LNCaP clone FGC (cell line): ENCODE results near the gene FBXL16.

Experiments
- DNase-seq: peaks from one replicate; pipeline ENCODE4 v3.0.0-alpha.2; 2011; ENCODE audit warnings: low read depth
- H3K4me3 ChIP-seq: 2 replicates; pipeline ENCODE4 v1.5.1; 2011; ENCODE audit warnings: mild to moderate bottlenecking, low read depth, low read length, control low read depth
- TF ChIP-seq, protein P1 (sequence below): IDR thresholded peaks from 2 replicates; pipeline ENCODE4 v1.5.1; 2012; ENCODE audit warnings: mild to moderate bottlenecking; ENCODE audit not compliant: control insufficient read depth, insufficient read depth; ENCODE audit errors: extremely low read depth

The FBXL16 gene

DNA sequence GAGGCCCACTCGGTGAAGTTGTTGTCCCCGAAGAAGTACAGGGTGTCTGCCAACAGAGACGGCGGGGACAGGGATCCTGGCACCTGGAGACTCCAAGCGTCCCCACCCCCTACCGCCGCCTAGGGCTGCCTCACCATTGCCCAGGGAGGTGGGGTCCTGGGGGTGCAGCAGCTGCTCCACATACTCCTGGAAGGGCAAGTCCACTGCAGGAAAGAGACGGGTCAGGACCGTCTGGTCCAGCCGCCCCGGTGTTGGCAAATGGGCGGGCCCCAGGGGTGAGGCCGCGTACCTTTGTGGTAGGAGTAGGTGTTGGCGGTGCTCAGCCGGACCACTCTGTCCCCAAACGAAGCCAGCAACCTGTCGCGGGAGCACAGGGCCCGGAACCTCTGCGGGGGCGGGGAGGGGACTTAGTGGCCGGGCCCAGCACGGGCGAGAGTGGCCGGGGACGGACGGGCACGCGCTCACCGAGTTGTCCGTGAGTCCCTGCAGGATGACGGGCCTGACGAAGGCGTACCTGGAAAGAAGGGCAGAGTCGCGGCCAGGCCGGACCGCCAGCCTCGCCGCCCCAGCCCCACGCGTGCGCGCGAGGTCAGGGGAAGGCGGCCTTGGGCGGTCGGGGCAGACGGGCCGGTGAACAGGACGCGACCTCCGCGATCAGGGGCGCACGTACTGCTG is 22.1 kb downstream of the FBXL16 start:
- peak overlapping the region; percentile 72 for H3K4me3 ChIP-seq
- TF ChIP-seq, protein P1, sequence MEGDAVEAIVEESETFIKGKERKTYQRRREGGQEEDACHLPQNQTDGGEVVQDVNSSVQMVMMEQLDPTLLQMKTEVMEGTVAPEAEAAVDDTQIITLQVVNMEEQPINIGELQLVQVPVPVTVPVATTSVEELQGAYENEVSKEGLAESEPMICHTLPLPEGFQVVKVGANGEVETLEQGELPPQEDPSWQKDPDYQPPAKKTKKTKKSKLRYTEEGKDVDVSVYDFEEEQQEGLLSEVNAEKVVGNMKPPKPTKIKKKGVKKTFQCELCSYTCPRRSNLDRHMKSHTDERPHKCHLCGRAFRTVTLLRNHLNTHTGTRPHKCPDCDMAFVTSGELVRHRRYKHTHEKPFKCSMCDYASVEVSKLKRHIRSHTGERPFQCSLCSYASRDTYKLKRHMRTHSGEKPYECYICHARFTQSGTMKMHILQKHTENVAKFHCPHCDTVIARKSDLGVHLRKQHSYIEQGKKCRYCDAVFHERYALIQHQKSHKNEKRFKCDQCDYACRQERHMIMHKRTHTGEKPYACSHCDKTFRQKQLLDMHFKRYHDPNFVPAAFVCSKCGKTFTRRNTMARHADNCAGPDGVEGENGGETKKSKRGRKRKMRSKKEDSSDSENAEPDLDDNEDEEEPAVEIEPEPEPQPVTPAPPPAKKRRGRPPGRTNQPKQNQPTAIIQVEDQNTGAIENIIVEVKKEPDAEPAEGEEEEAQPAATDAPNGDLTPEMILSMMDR, result no peak
- no peak for DNase-seq

DNA sequence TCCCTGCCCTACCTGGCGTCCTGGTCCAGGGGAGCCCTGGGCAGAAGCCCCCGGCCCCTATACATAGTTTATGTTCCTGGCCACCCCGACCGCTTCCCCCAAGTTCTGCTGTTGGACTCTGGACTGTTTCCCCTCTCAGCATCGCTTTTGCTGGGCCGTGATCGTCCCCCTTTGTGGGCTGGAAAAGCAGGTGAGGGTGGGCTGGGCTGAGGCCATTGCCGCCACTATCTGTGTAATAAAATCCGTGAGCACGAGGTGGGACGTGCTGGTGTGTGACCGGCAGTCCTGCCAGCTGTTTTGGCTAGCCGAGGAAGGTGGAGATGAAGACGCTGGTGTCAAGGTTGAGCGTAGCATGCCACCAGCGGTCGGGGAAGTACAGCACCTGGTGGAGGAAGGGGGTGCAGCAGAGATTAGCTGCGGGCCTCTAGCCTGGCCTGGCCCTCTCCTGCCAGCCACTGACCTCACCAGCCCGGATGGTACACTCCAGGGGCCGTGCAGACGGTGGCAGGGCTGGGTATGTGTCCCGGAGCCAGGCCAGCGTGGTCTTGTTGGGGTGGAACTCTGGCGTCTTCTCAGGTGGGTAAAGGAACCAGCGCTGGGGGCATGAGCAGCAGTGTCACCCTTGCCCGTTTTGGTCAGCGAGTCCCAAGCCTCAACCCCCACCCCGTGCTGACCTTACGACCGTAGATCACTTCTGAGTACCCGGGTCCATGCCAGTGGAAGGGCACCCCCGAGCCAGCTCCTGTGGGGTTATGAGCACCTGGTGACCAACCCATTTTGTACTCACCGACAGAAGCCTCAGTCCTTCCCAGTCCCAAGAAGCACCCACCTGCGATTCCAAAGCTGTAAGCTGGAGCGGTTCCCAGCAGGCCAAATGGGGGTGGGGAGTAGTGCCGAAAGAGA is 22.9 kb downstream of the FBXL16 start:
- TF ChIP-seq, protein P1, result no peak
- DNase-seq, result no peak
- H3K4me3 ChIP-seq, result peak overlapping the region; percentile 72

DNA sequence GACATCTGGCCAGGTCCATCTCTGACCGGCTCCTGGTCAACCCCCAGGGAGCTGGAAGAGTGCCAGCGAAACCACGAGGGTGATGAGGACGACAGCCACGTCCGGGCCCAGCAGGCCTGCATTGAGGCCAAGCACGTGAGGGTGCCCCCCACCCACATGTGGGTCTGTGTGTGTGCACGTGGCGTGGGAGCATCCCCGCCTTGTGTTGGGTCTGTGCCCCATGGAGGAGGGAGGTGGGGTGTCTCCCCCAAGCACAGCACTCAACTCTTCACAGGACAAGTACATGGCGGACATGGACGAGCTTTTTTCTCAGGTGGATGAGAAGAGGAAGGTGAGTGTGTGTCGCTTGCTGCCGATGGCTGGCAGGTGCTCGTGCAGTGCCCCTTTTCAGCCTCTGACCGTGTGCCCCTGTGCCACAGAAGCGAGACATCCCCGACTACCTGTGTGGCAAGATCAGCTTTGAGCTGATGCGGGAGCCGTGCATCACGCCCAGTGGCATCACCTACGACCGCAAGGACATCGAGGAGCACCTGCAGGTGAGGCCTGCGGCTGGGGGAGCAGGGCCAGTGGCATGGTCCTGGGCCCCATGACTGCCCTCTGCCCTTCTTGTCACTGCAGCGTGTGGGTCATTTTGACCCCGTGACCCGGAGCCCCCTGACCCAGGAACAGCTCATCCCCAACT is 23.7 kb downstream of the FBXL16 start:
- H3K4me3 ChIP-seq, result peak overlapping the region; percentile 72
- TF ChIP-seq, protein P1, result no peak
- no peak for DNase-seq

DNA sequence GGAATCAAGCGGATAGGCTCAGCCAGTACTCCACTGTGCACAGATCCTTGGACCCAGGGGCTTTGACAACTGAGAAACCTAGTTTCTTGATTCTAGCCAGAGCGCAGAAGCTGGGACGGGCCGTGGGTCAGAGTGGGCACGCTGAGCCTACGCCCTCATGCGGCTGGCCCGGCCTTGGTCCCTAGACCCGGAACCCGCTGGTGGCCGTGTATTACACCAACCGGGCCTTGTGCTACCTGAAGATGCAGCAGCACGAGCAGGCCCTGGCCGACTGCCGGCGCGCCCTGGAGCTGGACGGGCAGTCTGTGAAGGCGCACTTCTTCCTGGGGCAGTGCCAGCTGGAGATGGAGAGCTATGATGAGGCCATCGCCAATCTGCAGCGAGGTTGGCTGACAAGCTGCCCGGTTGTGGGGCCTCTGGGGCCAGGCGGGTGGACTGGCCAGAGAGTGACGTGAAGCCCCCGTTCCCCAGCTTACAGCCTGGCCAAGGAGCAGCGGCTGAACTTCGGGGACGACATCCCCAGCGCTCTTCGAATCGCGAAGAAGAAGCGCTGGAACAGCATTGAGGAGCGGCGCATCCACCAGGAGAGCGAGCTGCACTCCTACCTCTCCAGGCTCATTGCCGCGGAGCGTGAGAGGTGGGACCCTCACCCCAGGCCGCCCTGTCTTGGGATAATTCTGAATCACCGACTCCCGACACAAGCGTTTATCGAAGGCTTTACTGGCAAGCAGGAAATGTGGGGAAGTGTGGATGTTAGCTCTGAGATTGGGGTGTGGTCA is 24.4 kb downstream of the FBXL16 start:
- TF ChIP-seq, protein P1, result peak; percentile 19; the same call in 1 of the 2 replicates
- peak; percentile 70 for DNase-seq
- peak overlapping the region; percentile 72 for H3K4me3 ChIP-seq

DNA sequence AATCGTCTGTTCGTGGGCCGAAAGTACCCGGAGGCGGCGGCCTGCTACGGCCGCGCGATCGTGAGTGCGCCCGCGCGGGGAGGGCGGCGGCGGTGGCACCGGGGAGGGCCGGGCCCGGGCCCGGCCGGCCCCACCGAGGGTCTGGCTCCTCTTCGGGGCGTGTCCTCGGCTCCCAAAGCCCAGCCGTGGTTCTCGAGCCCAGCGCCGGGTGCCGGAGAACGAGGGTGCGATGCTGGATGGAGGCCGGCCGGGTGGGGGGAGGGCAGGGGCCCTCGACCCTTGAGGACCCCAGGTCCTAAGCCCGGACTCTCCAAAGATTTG is 25.0 kb downstream of the FBXL16 start:
- TF ChIP-seq, protein P1, result no peak
- no peak for DNase-seq
- peak overlapping the region; percentile 72 for H3K4me3 ChIP-seq
